HG03095 (cell line): ENCODE data around the gene CELF4.

Source experiments
- ATAC-seq: cut with Tn5 transposase; IDR thresholded peaks from one replicate; pipeline ENCODE4 v1.9.1; 2021; ENCODE audit warnings: moderate library complexity; ENCODE audit not compliant: unreplicated experiment

The CELF4 gene

GRCh38 chr18:37447962-37448888 lies 117.4 kb downstream of the CELF4 start:
- no peak for ATAC-seq

DNA sequence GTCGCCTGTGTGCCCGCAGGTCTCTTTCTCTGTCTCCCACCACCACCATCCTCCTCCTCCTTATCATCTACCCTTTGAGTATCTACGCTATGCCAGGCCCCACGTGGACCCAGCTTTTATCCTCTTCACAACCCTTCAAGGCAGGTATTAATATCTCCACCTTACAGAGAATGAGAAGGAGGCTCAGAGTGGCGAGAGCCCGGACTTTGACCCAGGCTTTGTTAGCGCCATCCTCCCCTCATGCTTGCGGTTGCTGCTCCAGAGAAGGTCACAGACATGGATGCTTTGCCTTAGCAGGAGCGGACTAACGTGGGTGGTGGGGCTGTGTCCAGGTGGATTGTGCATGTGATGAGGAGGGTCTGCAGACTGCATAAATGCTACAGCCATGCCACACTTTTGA lies 119.8 kb downstream of the CELF4 start:
- no peak for ATAC-seq

DNA sequence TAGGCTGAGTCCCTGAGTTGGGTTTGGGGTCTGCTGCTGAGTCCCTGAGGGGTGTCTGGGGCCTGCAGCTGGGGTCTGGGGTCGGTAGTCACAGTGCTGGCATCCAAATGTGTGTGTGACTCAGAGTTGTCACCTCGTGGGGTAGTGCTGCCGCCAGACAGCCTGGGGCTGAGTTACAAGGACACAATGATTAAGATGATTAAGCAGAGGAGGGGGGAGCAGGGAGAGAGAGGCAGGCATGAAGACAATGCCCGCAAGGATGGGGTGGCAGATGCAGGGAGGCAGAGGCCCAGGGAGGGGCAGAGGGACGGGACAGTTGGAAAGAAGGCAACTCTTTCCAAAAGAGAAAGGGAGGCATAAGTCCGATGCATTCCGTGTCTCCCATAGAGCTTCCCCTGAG lies 120.2 kb downstream of the CELF4 start:
- no peak for ATAC-seq

DNA sequence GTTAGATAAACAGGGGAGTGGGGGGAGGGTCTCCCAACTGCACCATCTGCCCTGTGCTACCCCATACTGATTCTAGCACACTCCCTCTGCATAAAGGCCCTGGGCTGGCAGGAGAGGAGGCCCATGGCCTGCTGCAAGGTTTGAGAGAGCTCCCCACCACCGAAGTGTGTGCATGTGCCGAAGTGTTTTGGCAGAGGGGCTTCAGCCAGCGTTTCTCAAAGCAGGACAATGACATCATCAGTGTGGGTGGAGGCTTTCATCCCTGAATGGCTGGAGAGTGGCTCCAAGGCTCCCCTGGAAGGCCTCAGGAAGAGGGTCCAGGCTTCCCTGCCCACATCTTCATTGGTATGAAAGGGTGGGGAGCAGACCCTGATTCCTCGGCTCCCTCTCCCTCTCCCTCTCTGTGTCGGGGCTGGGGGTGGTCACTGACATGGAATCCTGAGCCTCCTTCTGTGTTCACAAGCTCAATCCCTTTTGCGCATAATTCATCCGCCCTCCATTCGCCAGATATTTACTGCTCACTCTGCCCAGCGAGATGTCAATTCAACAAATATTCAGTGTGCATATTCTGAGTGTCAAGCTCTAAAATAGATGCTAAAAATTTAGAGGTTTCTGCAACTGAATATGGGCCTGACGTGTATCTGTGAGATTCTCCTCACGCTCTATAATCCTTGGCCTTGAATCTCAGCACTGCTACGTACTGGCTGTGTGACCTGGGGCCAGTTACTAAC lies 122.1 kb downstream of the CELF4 start:
- ATAC-seq, result no peak

- no peak for ATAC-seq
Measured at GRCh38 chr18:37442477-37442876, 123.1 kb downstream of the CELF4 start.

- no peak for ATAC-seq
Measured at GRCh38 chr18:37441821-37442220, 123.8 kb downstream of the CELF4 start.

DNA sequence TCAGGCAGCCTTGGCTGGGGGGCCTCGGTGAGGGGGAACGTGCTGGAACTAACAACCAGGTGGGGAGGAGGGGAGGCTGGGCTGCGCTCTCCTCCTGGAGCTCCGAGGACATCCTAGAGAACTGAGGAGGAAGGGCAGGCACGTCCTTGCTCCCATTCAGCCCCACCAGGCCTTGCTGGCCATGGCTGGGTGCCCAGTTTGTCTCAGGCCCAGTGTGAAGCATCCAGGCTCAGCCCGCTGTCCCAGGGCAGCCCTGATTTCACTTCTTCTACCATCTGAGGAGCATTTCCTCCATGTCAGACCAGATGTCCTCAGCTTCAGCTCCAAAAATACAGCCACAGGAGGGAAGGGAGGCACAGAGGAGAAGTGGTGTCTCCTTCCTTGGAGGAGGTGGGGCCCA lies 125.4 kb downstream of the CELF4 start:
- ATAC-seq, result no peak

DNA sequence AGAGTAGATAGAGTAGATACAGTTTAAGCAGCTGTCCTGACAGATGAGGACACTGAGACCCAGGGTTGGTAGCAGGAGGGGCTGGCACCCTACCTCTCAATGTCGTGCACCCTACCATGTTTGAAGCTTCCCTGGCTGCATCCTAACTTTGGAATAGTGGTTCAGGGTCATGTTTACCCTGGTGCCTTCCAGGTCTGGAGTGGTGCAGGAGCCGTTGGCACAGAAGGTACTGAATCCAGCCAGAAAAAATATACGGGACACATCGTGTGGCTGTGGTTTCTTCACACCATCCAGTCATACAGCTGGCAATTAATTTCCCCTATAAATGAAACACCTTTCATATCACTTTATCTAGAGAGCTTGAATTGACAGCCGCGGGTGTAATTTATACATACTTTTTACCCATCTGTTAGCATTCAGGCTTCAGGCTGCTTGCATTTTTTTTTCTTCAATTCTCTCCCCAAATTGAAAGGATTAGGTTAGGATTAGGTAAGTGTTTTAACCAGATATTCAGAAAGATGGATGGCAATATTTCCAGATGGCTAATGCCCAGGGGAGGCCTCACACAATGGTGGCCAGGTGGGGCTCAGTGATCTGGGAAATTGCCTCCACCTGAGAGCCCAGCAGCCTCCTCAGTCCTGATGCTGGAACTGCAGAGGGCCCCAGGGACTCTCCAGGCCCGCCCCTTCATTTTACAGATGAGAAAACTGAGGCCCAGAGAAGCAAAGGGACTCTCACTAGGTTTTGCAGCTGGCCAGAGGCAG lies 127.0 kb downstream of the CELF4 start:
- ATAC-seq, result no peak

- no peak for ATAC-seq
Measured at GRCh38 chr18:37435996-37436395, 129.6 kb downstream of the CELF4 start.

- no peak for ATAC-seq
Measured at GRCh38 chr18:37435150-37435867, 130.3 kb downstream of the CELF4 start.

DNA sequence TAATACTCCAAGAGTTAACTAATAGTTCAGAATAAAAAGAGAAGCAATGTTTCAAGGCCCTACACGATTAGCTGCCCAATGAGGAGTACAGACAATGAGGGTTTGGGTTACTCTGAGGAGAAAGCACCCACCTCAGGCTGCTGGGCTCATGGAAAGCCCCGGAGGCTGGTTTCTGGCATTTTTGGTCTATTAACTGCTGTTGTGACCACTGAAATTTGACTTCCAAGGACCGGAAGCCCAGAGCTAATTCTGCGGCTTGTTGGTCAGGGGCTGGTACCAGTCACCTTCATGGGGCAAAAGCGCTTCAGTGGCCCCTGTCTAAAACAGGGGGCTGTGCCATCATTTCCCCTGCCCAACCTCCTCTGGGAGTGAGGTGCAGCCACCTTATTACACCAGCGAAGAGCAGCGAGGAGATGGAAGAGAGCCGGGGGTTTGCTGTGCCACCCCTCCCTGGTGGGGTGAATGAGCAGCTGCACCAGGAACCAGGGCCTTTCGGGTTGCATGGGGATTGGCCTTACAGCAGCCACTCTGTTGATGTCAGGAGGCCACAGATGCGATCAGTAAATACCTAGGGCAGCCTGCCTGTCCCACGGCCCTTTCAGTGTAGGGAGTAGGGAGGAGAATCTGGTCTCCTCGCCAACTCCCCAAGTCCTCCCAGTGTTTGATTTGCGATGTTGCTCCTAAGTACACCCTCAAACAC lies 131.3 kb downstream of the CELF4 start:
- no peak for ATAC-seq

- no peak for ATAC-seq
Measured at GRCh38 chr18:37432436-37433195, 133.0 kb downstream of the CELF4 start.

- ATAC-seq, result no peak
Measured at GRCh38 chr18:37430357-37431076, 135.1 kb downstream of the CELF4 start.

- ATAC-seq, result no peak
Measured at GRCh38 chr18:37429791-37430190, 135.8 kb downstream of the CELF4 start.

DNA sequence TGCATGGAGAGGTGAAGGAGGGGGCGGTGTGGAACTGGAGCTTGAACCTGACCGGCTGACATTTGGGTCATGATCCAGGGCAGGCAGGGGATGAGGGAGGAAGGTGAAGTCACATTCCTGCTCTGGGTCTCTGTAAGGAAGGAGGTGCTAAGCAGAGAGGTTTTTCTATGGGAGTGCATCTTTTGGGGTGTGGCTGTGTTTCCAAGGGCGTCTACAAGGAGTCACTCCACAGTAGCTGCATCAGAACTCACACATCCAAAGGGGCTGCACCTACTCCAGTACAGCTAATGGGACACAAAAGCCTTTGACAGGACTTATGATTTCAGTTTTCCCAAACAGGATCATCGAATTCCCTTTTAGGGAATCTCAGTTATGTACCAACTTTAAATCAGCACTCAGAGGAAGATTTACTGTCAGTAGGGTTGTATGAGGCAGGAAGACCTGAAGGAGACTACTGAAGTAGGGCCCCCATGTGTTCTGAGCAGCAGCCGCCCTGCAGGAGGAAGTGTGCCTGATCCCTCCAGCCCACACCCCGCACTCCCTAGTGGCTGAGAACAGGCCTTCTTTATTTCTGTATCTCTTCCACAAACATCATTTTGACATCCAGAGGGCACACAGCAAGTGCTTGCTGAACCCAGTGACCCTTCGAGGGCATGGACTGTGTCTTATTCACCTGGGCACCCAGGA lies 137.2 kb downstream of the CELF4 start:
- no peak for ATAC-seq

- ATAC-seq, result no peak
Measured at GRCh38 chr18:37426586-37426985, 139.0 kb downstream of the CELF4 start.

DNA sequence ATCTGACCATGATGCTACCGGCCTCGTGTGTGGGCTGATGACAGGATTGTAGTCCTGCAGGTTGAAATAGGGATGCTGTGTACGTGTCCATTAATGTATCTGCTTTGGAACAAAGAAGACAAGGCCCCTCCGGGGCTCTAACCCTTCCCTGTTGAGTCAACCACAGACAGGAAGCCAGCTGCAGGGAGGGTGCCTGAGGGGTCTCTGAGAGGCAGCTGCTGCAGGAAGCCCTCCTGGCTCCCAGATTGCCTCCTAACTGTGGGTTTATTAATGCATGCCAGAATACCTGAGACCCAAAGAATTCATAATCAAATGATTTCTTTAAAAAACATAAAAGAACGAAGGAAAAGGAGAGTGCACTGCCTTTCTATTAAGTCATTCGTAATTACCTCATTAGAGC lies 140.4 kb downstream of the CELF4 start:
- ATAC-seq, result no peak

DNA sequence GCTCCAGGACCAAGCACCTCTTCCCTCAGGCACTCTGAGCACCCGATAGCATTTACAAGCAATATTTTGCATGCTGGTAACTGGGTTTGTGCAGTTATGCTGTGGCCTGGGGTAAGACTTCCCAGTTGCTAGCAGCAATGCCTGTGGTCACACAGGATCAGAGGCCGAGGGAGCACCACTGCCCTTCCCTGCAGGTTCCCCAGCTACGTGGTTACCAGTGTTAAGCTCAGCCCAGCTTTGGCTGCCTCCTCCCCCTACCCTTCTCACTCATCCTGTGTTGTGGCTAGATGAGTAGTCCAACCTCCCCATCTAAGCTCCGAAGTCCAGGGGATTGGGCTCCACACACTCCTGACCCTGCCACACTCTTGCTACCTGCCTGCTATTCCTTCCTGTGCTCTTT lies 141.1 kb downstream of the CELF4 start:
- ATAC-seq, result no peak
